ENCODE data around the gene GPC5.

The GPC5 gene

DNA sequence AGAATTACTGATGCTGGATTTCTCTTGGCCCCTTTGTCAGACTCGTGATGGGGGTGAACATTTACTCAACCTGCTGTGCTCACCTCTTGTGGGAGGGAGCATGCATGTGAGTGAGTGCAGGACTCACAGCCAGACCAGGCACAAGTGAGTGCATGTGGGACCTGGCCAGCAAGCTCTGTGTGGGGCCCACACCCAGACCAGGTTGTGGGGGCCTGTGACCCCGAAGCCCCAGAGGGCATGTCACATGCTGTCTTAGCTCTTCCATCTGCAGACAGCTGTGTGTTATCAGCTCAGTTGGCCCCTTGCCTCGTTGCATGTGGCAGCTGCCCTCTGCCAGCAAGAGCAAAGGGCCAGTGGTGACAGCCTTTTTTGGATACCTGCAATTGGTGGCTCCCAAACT lies 614.4 kb downstream of the GPC5 start:
- no peaks in the 10 kb centered on the region for H3K27me3 Mint-ChIP-seq
- peaks cover 2% of the 10 kb centered on the region for H3K9me3 Mint-ChIP-seq
- no peaks in the 10 kb centered on the region for H3K36me3 Mint-ChIP-seq
- no peak overlapping the region for H3K4me3 Mint-ChIP-seq
- H3K27ac Mint-ChIP-seq, result no peak overlapping the region
- DNase-seq (ENCODE audit: low spot score in 2 of 2) (no peak), ATAC-seq (ENCODE audit: low read depth) (no peak)
- no peaks in the 10 kb centered on the region for H3K4me1 Mint-ChIP-seq

DNA sequence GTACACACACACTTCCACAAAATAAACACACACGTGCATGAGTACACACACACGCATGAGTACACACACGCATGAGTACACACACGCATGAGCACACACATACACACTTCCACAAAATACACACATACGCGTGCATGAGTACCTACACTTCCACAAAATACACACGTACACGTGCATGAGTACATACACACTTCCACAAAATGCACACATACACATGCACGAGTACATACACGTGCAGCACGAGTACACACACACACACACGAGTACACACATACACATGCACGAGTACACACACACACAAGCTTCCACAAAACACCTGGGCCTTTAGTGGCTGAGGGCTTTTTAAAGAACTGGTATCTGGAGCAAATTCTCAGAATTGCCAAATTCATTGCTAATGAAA lies 619.3 kb downstream of the GPC5 start:
- no peak for ATAC-seq (ENCODE audit: low read depth)

DNA sequence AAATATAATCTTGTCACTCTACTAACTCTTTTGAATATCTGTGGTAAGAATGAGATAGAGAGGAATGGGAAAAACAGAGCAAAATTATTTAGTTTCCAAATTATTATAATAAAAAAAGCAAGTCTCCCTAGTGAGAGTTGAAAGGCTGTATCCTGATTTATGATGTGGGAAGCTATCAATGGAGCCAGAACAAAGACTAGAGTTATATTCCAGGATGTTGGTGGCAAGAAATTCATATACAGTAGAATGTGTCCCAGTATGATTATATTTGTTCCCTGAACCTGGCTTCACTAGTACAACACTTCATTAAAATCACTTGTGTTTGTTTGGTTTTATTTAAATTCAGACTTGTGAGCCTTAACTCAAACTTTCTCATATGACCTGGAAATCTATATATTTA lies 630.3 kb downstream of the GPC5 start:
- peaks cover 9% of the 10 kb centered on the region for H3K9me3 Mint-ChIP-seq

More for the DNA sequence above, 619.3 kb downstream of the GPC5 start:
- no peak for DNase-seq (ENCODE audit: low spot score in 2 of 2)
- H3K36me3 Mint-ChIP-seq, result no peaks in the 10 kb centered on the region
- no peak overlapping the region for H3K4me3 Mint-ChIP-seq
- no peaks in the 10 kb centered on the region for H3K4me1 Mint-ChIP-seq
- H3K9me3 Mint-ChIP-seq, result no peaks in the 10 kb centered on the region
- H3K27ac Mint-ChIP-seq, result no peak overlapping the region
- no peaks in the 10 kb centered on the region for H3K27me3 Mint-ChIP-seq

DNA sequence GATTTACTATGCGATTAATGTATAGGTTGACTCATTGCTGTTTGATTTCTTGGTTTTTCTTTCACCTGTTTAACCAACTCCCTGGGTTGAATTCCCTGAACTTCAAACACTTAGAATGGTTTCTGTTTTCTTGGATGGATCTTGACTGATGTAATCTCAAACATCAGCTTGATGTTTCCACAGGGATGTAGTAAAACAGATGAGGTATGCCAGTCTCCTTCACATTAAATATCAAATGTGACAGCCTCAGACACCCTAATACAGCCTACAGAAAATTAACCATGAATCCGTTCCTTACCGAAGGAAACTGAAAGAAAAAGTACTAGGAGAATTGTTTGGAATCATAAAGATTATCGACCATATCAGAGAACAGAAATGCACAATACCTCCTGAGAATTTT lies 631.2 kb downstream of the GPC5 start:
- DNase-seq (ENCODE audit: low spot score in 2 of 2), result no peak
- peaks cover 9% of the 10 kb centered on the region for H3K9me3 Mint-ChIP-seq
- no peak for ATAC-seq (ENCODE audit: low read depth)

More for the DNA sequence above, 630.3 kb downstream of the GPC5 start:
- H3K4me3 Mint-ChIP-seq, result no peak overlapping the region
- H3K27me3 Mint-ChIP-seq, result no peaks in the 10 kb centered on the region
- no peaks in the 10 kb centered on the region for H3K4me1 Mint-ChIP-seq
- no peak overlapping the region for H3K27ac Mint-ChIP-seq
- ATAC-seq (ENCODE audit: low read depth) (no peak), DNase-seq (ENCODE audit: low spot score in 2 of 2) (no peak)
- H3K36me3 Mint-ChIP-seq, result no peaks in the 10 kb centered on the region

GRCh38 chr13:92038905-92039304 lies 640.5 kb downstream of the GPC5 start:
- DNase-seq (ENCODE audit: low spot score in 2 of 2), result no peak
- Mint-ChIP-seq H3K4me3 (no peak overlapping the region), H3K36me3 (no peaks in the 10 kb centered on the region), H3K27ac (no peak overlapping the region), H3K4me1 (no peaks in the 10 kb centered on the region), H3K9me3 (peaks cover 3% of the 10 kb centered on the region), H3K27me3 (no peaks in the 10 kb centered on the region)
- no peak for ATAC-seq (ENCODE audit: low read depth)

More for the DNA sequence above, 631.2 kb downstream of the GPC5 start:
- no peaks in the 10 kb centered on the region for H3K36me3 Mint-ChIP-seq
- no peaks in the 10 kb centered on the region for H3K4me1 Mint-ChIP-seq
- no peaks in the 10 kb centered on the region for H3K27me3 Mint-ChIP-seq
- no peak overlapping the region for H3K27ac Mint-ChIP-seq
- H3K4me3 Mint-ChIP-seq, result no peak overlapping the region

- peaks cover 6% of the 10 kb centered on the region for H3K9me3 Mint-ChIP-seq
- no peak overlapping the region for H3K4me3 Mint-ChIP-seq
- no peaks in the 10 kb centered on the region for H3K4me1 Mint-ChIP-seq
- DNase-seq (ENCODE audit: low spot score in 2 of 2), result no peak
- no peaks in the 10 kb centered on the region for H3K36me3 Mint-ChIP-seq
- ATAC-seq (ENCODE audit: low read depth), result no peak
- H3K27ac Mint-ChIP-seq, result no peak overlapping the region
- H3K27me3 Mint-ChIP-seq, result no peaks in the 10 kb centered on the region
Measured at GRCh38 chr13:92042522-92042921, 644.1 kb downstream of the GPC5 start.

GRCh38 chr13:92044351-92044750 lies 645.9 kb downstream of the GPC5 start:
- peaks cover 6% of the 10 kb centered on the region for H3K9me3 Mint-ChIP-seq
- no peaks in the 10 kb centered on the region for H3K36me3 Mint-ChIP-seq
- no peak for ATAC-seq (ENCODE audit: low read depth)

GRCh38 chr13:92054389-92054788 lies 656.0 kb downstream of the GPC5 start:
- no peak overlapping the region for H3K4me3 Mint-ChIP-seq
- ATAC-seq (ENCODE audit: low read depth) (no peak), DNase-seq (ENCODE audit: low spot score in 2 of 2) (no peak)
- no peaks in the 10 kb centered on the region for H3K4me1 Mint-ChIP-seq
- H3K9me3 Mint-ChIP-seq, result peaks cover 2% of the 10 kb centered on the region
- no peaks in the 10 kb centered on the region for H3K36me3 Mint-ChIP-seq
- no peak overlapping the region for H3K27ac Mint-ChIP-seq
- no peaks in the 10 kb centered on the region for H3K27me3 Mint-ChIP-seq

More at GRCh38 chr13:92044351-92044750, 645.9 kb downstream of the GPC5 start:
- Mint-ChIP-seq H3K27me3 (no peaks in the 10 kb centered on the region), H3K4me3 (no peak overlapping the region), H3K27ac (no peak overlapping the region), H3K4me1 (no peaks in the 10 kb centered on the region)
- DNase-seq (ENCODE audit: low spot score in 2 of 2), result no peak

DNA sequence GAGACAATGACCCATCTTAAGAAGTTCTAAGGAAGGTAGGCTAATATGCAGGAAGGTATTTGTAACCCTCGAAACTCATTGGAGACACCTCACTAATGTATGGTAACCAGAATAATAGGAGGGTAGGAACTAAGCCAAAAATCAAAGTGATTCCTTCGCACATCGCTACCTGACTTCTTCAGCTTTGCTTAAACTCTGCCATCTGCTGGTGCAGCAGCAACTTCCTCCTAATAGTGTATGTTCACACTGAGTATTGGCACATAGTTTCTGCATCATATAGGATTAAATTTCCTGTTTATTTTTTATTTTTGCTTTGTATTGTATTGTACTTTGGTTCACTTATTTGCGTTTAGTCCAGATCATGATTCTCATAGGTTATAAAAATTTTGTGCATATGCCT lies 676.2 kb downstream of the GPC5 start:
- no peak overlapping the region for H3K4me3 Mint-ChIP-seq
- no peak for DNase-seq (ENCODE audit: low spot score in 2 of 2)
- no peaks in the 10 kb centered on the region for H3K4me1 Mint-ChIP-seq
- H3K27me3 Mint-ChIP-seq, result no peaks in the 10 kb centered on the region
- no peak overlapping the region for H3K27ac Mint-ChIP-seq
- ATAC-seq (ENCODE audit: low read depth), result no peak
- H3K36me3 Mint-ChIP-seq, result no peaks in the 10 kb centered on the region
- H3K9me3 Mint-ChIP-seq, result peaks cover 3% of the 10 kb centered on the region

DNA sequence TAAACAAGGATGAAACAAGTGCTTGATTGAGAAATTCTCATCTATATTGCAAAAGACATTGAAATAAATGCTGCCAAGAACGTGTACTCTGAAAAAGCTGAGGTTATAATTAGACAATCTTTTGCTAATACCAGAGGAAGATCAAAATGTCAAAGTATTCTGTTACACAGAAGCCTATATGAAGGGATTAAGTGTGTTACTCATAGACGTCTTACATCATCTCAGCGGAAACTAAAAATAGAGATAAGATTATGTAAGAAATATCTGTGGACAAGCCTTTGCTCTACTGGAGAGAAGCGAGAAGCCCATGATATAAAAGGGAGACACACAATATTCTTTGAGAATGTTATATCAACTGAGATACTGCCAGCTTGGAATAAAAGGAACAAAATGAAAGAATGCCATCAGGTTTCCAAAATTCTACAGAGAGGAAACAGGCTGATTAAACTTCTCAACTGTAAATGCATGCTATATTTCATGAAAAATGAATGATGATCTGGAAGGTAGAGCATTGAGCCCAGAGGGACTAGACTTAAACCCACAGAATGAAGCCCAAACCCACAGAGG lies 699.0 kb downstream of the GPC5 start:
- Mint-ChIP-seq H3K36me3 (no peaks in the 10 kb centered on the region), H3K27me3 (no peaks in the 10 kb centered on the region), H3K27ac (no peak overlapping the region), H3K9me3 (peaks cover 8% of the 10 kb centered on the region), H3K4me1 (no peaks in the 10 kb centered on the region), H3K4me3 (no peak overlapping the region)
- ATAC-seq (ENCODE audit: low read depth) (no peak), DNase-seq (ENCODE audit: low spot score in 2 of 2) (no peak)

GRCh38 chr13:92101801-92102200 lies 703.4 kb downstream of the GPC5 start:
- H3K27me3 Mint-ChIP-seq, result no peaks in the 10 kb centered on the region
- H3K27ac Mint-ChIP-seq, result no peak overlapping the region
- H3K4me3 Mint-ChIP-seq, result no peak overlapping the region
- DNase-seq (ENCODE audit: low spot score in 2 of 2) (no peak), ATAC-seq (ENCODE audit: low read depth) (no peak)
- H3K4me1 Mint-ChIP-seq, result no peaks in the 10 kb centered on the region
- no peaks in the 10 kb centered on the region for H3K36me3 Mint-ChIP-seq
- H3K9me3 Mint-ChIP-seq, result peaks cover 8% of the 10 kb centered on the region

- H3K27ac Mint-ChIP-seq, result no peak overlapping the region
- no peak overlapping the region for H3K4me3 Mint-ChIP-seq
- no peaks in the 10 kb centered on the region for H3K4me1 Mint-ChIP-seq
- no peaks in the 10 kb centered on the region for H3K36me3 Mint-ChIP-seq
- no peak for DNase-seq (ENCODE audit: low spot score in 2 of 2)
- H3K27me3 Mint-ChIP-seq, result no peaks in the 10 kb centered on the region
- H3K9me3 Mint-ChIP-seq, result peaks cover 7% of the 10 kb centered on the region
- no peak for ATAC-seq (ENCODE audit: low read depth)
Measured at GRCh38 chr13:92103689-92104153, 705.3 kb downstream of the GPC5 start.

DNA sequence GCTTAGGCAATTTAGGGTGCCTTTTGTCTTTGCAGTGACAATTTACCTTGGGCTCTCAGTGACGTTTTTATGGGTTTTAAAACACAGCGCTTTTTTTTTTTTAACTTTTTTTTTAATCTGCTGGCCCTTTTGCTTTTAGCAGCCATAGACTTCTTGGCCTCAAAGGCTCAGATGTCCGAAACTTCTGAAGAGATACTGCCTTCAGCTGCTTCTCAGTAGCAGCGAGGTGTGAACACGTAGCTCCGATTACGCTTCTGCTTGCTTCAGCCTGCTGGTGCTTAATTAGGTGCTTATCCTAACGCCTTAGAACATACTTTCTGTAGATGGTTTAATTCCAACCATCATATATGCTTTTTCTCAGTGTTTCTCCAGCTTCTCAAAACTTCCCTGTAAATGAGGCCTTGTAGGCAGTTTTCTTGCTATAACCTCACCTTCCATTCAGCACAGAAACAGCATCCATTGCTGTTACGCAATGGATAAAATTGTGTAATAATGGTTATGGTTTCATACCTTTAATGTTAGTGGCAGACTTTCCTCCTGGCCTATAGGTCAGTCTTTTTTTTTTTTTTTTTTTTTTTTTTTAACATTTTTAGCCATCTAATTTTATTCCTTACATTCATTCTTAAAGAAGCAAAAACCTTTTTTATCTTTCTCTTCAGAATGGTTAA lies 723.9 kb downstream of the GPC5 start:
- H3K4me3 Mint-ChIP-seq, result no peak overlapping the region
- no peaks in the 10 kb centered on the region for H3K4me1 Mint-ChIP-seq
- H3K36me3 Mint-ChIP-seq, result no peaks in the 10 kb centered on the region
- peaks cover 7% of the 10 kb centered on the region for H3K9me3 Mint-ChIP-seq
- H3K27me3 Mint-ChIP-seq, result no peaks in the 10 kb centered on the region
- no peak for ATAC-seq (ENCODE audit: low read depth)
- no peak for DNase-seq (ENCODE audit: low spot score in 2 of 2)
- no peak overlapping the region for H3K27ac Mint-ChIP-seq

- Mint-ChIP-seq H3K36me3 (no peaks in the 10 kb centered on the region), H3K27me3 (no peaks in the 10 kb centered on the region), H3K4me1 (no peaks in the 10 kb centered on the region), H3K4me3 (no peak overlapping the region), H3K27ac (no peak overlapping the region), H3K9me3 (peaks cover 6% of the 10 kb centered on the region)
- DNase-seq (ENCODE audit: low spot score in 2 of 2), result no peak
- ATAC-seq (ENCODE audit: low read depth), result no peak
Measured at GRCh38 chr13:92126399-92126798, 728.0 kb downstream of the GPC5 start.

DNA sequence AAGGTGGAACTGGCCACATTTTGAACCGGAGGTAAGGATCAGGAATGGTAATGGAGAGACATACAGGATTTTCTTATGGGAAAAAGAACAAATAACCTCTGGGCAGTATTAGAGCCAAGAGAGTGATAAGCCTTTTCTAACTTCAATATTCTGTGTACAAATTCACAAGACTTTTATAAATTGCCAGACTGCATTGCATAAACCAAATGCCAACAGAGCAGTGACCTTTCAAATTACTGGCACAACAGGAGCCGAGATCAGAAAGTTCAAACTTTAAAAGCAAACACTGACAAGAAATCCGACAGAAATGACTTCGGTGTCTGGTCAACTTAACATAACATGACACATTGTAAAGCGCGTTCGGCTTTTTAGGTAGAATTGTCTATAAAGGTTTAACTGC lies 737.1 kb downstream of the GPC5 start:
- H3K4me3 Mint-ChIP-seq, result no peak overlapping the region
- peaks cover 2% of the 10 kb centered on the region for H3K9me3 Mint-ChIP-seq
- no peaks in the 10 kb centered on the region for H3K27me3 Mint-ChIP-seq
- ATAC-seq (ENCODE audit: low read depth) (no peak), DNase-seq (ENCODE audit: low spot score in 2 of 2) (no peak)
- H3K4me1 Mint-ChIP-seq, result no peaks in the 10 kb centered on the region
- H3K27ac Mint-ChIP-seq, result no peak overlapping the region
- no peaks in the 10 kb centered on the region for H3K36me3 Mint-ChIP-seq
